Activated T-cell treated with anti-CD3 and anti-CD28 coated beads, Interleukin-2, amount 50 U/mL, for 24 hours (primary cell): ENCODE measurements around the gene ARVCF.

Experiments used
- DNase-seq: peaks from one replicate; pipeline ENCODE4 v3.0.0-alpha.2; 2020
- H3K27ac Mint-ChIP-seq: 2 replicates; pipeline ENCODE4 v1.8.0; 2020; ENCODE audit warnings: mild to moderate bottlenecking, mixed read lengths
- H3K27me3 Mint-ChIP-seq: 2 replicates; pipeline ENCODE4 v1.8.0; 2020; ENCODE audit warnings: mixed read lengths
- H3K36me3 Mint-ChIP-seq: 2 replicates; pipeline ENCODE4 v1.8.0; 2020; ENCODE audit warnings: low read depth, mixed read lengths
- H3K4me1 Mint-ChIP-seq: 2 replicates; pipeline ENCODE4 v1.8.0; 2020; ENCODE audit warnings: low read depth, mixed read lengths
- H3K4me3 Mint-ChIP-seq: 2 replicates; pipeline ENCODE4 v1.8.0; 2020; ENCODE audit warnings: mild to moderate bottlenecking, moderate library complexity, mixed read lengths
- H3K9me3 Mint-ChIP-seq: 2 replicates; pipeline ENCODE4 v1.8.0; 2020; ENCODE audit warnings: mixed read lengths

ARVCF gene

GRCh38 chr22:19977296-19978243 is 39.1 kb downstream of the ARVCF start:
- Mint-ChIP-seq H3K36me3 (no peaks in the 10 kb centered on the region), H3K4me3 (no peak overlapping the region), H3K27ac (no peak overlapping the region), H3K4me1 (peaks cover 5% of the 10 kb centered on the region), H3K9me3 (no peaks in the 10 kb centered on the region), H3K27me3 (no peaks in the 10 kb centered on the region)
- DNase-seq, result no peak

- Mint-ChIP-seq H3K27ac (no peak overlapping the region), H3K9me3 (no peaks in the 10 kb centered on the region), H3K36me3 (no peaks in the 10 kb centered on the region), H3K4me1 (peaks cover 8% of the 10 kb centered on the region), H3K4me3 (no peak overlapping the region), H3K27me3 (no peaks in the 10 kb centered on the region)
- DNase-seq, result no peak
These were observed 40.0 kb downstream of the ARVCF start for GRCh38 chr22:19976671-19977070.

DNA sequence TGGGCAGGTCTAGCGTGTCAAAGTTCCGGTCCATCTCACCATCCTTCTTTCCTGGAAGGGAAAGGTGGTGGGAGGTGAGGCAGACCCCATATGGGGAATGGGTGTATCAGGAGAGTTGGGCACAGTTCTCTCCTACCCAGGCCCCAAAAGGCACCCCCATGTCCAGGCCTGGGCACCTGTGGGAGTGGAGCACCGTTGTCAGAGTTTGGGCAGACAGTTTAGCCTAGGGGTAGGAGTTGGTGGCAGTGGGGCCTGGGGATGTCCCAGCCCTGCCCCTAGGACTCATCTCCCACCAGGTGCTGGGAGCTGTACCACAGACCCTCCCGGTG is 41.0 kb downstream of the ARVCF start:
- H3K27me3 Mint-ChIP-seq, result no peaks in the 10 kb centered on the region
- H3K4me1 Mint-ChIP-seq, result peaks cover 13% of the 10 kb centered on the region
- H3K9me3 Mint-ChIP-seq, result no peaks in the 10 kb centered on the region
- no peak overlapping the region for H3K4me3 Mint-ChIP-seq
- DNase-seq, result no peak
- no peak overlapping the region for H3K27ac Mint-ChIP-seq
- H3K36me3 Mint-ChIP-seq, result no peaks in the 10 kb centered on the region

DNA sequence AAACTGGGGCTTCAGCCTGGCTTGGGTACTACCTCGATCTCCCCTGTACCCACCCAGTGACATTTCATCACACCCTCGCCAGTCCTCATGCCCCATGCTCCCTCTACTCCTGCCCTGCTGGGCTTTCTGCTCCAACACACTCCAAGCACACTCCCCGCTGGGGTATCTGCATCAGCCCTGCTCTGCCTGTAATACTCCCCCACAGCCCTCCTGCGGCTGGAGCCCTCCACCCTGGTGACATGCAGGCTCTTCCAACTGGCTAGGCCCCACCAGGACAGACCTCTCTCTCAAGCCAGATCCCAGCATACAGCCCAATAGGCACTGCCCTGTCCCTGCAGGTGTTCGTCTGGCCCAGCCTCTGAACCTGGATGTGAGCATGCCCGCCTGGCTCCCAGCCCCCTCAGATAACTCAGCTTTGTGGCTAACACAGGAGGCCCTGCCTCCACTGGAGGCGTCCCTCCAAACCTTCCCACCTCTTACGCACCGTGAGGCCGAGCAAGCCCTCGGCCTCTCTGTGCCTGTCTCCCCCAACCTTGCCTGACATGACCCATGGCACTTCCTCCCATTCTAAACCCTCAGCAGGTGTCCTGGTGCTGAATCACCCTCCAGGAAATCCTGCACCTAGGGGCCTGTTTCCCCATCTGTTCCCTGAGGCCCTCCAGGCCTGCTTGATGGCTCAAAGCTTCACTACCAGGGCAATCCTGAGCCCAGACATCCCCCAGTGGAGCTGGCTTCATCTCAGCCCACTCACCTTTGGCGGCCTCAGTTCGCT is 41.5 kb downstream of the ARVCF start:
- Mint-ChIP-seq H3K27me3 (no peaks in the 10 kb centered on the region), H3K9me3 (no peaks in the 10 kb centered on the region), H3K36me3 (no peaks in the 10 kb centered on the region), H3K4me3 (no peak overlapping the region), H3K4me1 (peaks cover 15% of the 10 kb centered on the region), H3K27ac (peak overlapping the region; percentile 57)
- no peak for DNase-seq

- Mint-ChIP-seq H3K36me3 (peaks cover 2% of the 10 kb centered on the region), H3K4me1 (peaks cover 15% of the 10 kb centered on the region), H3K27ac (peak overlapping the region; percentile 14), H3K9me3 (no peaks in the 10 kb centered on the region), H3K4me3 (no peak overlapping the region), H3K27me3 (no peaks in the 10 kb centered on the region)
- no peak for DNase-seq
These were observed 42.3 kb downstream of the ARVCF start for GRCh38 chr22:19974268-19974861.

GRCh38 chr22:19973551-19974267 is 42.9 kb downstream of the ARVCF start:
- Mint-ChIP-seq H3K36me3 (peaks cover 8% of the 10 kb centered on the region), H3K9me3 (no peaks in the 10 kb centered on the region), H3K27me3 (no peaks in the 10 kb centered on the region), H3K27ac (peak overlapping the region; percentile 14), H3K4me1 (peaks cover 15% of the 10 kb centered on the region), H3K4me3 (no peak overlapping the region)
- DNase-seq, result no peak

GRCh38 chr22:19972652-19973550 is 43.7 kb downstream of the ARVCF start:
- Mint-ChIP-seq H3K9me3 (no peaks in the 10 kb centered on the region), H3K27ac (no peak overlapping the region), H3K4me1 (peaks cover 15% of the 10 kb centered on the region), H3K36me3 (peaks cover 13% of the 10 kb centered on the region), H3K27me3 (no peaks in the 10 kb centered on the region), H3K4me3 (no peak overlapping the region)
- DNase-seq, result no peak

DNA sequence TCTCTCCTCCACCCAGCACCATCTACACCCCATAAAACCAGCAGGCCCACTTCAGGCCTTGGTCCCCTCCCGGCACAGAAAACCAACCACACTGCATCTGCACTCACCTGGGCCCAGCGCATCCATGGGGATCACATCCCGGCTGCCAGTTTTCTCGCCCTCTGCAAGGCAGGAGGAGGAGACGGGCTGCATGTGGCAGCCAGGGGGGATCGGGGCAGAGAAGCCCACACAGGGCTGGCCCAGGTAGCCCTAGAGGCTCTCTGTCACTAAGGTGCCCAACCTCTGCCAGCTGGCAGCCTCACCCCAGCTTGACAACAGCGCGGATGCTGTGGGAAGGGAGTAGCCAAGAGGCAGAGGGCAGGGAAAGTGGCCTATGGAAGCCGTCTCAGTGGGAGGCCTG is 44.4 kb downstream of the ARVCF start:
- DNase-seq, result no peak

GRCh38 chr22:19971276-19972124 is 45.1 kb downstream of the ARVCF start:
- peaks cover 15% of the 10 kb centered on the region for H3K4me1 Mint-ChIP-seq
- peak overlapping the region; percentile 50 for H3K27ac Mint-ChIP-seq
- no peaks in the 10 kb centered on the region for H3K9me3 Mint-ChIP-seq
- DNase-seq, result no peak
- peaks cover 27% of the 10 kb centered on the region for H3K36me3 Mint-ChIP-seq
- no peak overlapping the region for H3K4me3 Mint-ChIP-seq
- no peaks in the 10 kb centered on the region for H3K27me3 Mint-ChIP-seq

More for the DNA sequence above, 44.4 kb downstream of the ARVCF start:
- peaks cover 15% of the 10 kb centered on the region for H3K4me1 Mint-ChIP-seq
- no peak overlapping the region for H3K4me3 Mint-ChIP-seq
- H3K27ac Mint-ChIP-seq, result peak overlapping the region; percentile 50
- no peaks in the 10 kb centered on the region for H3K27me3 Mint-ChIP-seq
- no peaks in the 10 kb centered on the region for H3K9me3 Mint-ChIP-seq
- H3K36me3 Mint-ChIP-seq, result peaks cover 20% of the 10 kb centered on the region

- peaks cover 33% of the 10 kb centered on the region for H3K36me3 Mint-ChIP-seq
- no peak overlapping the region for H3K4me3 Mint-ChIP-seq
- no peak overlapping the region for H3K27ac Mint-ChIP-seq
- H3K27me3 Mint-ChIP-seq, result no peaks in the 10 kb centered on the region
- no peaks in the 10 kb centered on the region for H3K9me3 Mint-ChIP-seq
- H3K4me1 Mint-ChIP-seq, result peaks cover 15% of the 10 kb centered on the region
- peak; percentile 89 for DNase-seq
These were observed 45.9 kb downstream of the ARVCF start for GRCh38 chr22:19970479-19971275.

DNA sequence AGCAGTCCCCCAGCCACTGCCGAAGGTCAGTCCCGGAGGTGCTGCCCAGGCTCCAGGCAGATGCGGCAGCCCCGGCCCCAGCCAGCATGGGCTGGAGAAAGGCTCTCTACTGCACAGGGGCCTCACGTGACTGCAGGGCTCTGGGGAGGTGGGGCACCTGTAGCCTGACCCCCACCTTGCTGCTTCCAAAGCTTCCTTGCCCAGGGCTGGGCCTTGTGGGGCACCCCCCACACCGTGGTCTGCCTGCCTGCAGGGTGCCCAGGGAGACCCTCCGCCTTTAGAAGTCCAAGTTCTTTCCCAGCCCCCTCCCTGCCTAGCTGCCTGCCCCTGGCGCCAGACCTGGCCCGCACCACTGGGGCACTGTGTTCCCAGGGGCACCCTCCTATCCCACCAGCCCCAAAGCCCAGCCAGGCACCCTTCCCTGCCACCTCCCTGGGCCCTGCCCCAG is 46.6 kb downstream of the ARVCF start:
- H3K27me3 Mint-ChIP-seq, result no peaks in the 10 kb centered on the region
- DNase-seq, result no peak
- H3K9me3 Mint-ChIP-seq, result no peaks in the 10 kb centered on the region
- H3K36me3 Mint-ChIP-seq, result peaks cover 36% of the 10 kb centered on the region
- no peak overlapping the region for H3K4me3 Mint-ChIP-seq
- no peak overlapping the region for H3K27ac Mint-ChIP-seq
- peaks cover 12% of the 10 kb centered on the region for H3K4me1 Mint-ChIP-seq

GRCh38 chr22:19969141-19969928 is 47.3 kb downstream of the ARVCF start:
- no peak overlapping the region for H3K27ac Mint-ChIP-seq

More at GRCh38 chr22:19969141-19969928, 47.3 kb downstream of the ARVCF start:
- DNase-seq, result no peak
- H3K27me3 Mint-ChIP-seq, result no peaks in the 10 kb centered on the region
- H3K4me1 Mint-ChIP-seq, result peaks cover 10% of the 10 kb centered on the region
- peaks cover 44% of the 10 kb centered on the region for H3K36me3 Mint-ChIP-seq
- H3K4me3 Mint-ChIP-seq, result no peak overlapping the region
- no peaks in the 10 kb centered on the region for H3K9me3 Mint-ChIP-seq
